H1 (cell line): ENCODE results near the gene IFIT5. TPM values are rescaled to one million over a fixed set of nuclear protein-coding genes. Genes with fewer than 3 reads are reported as not detected.

Source experiments
- CTCF ChIA-PET: fragments of 300-600 bp; sonication (Branson Sonifier 250); formaldehyde crosslinking; loops from one replicate; lab custom pipeline; 2021; ENCODE audit not compliant: partially characterized antibody; lab: Charles Lee
- POLR2A ChIA-PET: fragments of 300-600 bp; sonication (Branson Sonifier 250); formaldehyde crosslinking; loops from one replicate; lab custom pipeline; 2021; ENCODE audit warnings: inconsistent platforms; ENCODE audit not compliant: partially characterized antibody; lab: Charles Lee
- DNase-seq, 2 experiments: peaks; one replicate each; pipeline versions ENCODE4 v3.0.0 to v3.0.0-alpha.2; 2010 to 2022; ENCODE audit warnings: low spot score in 2 of 2, low read depth in 1 of 2, mixed read lengths in 1 of 2
- FAIRE-seq: peaks from 2 replicates; lab custom pipeline; 2011; peaks lifted over from hg19 to GRCh38; lab: Jason Lieb, UNC
- H2AFZ ChIP-seq: 2 replicates; pipeline ENCODE4 v1.8.1; 2012; ENCODE audit warnings: low read length, inconsistent platforms
- H2AK5ac ChIP-seq: 2 replicates; pipeline ENCODE4 v1.6.1; 2013; ENCODE audit warnings: low read depth, low read length
- H2BK120ac ChIP-seq: replicated peaks from 2 replicates; pipeline ENCODE3; 2013; ENCODE audit warnings: low read depth, low read length, inconsistent platforms
- H2BK12ac ChIP-seq: 2 replicates; pipeline ENCODE4 v1.6.1; 2013; ENCODE audit warnings: low read depth, low read length
- H2BK15ac ChIP-seq: 2 replicates; pipeline ENCODE4 v1.6.1; 2013; ENCODE audit warnings: low read length
- H2BK20ac ChIP-seq: 2 replicates; pipeline ENCODE4 v1.6.1; 2013; ENCODE audit warnings: low read length
- H2BK5ac ChIP-seq: 2 replicates; pipeline ENCODE4 v1.6.1; 2013; ENCODE audit warnings: low read depth, low read length
- H3K14ac ChIP-seq: 2 replicates; pipeline ENCODE4 v1.6.1; 2013; ENCODE audit warnings: inconsistent platforms; ENCODE audit not compliant: insufficient read length
- H3K18ac ChIP-seq: 2 replicates; pipeline ENCODE4 v1.6.1; 2013; ENCODE audit warnings: low read length; ENCODE audit errors: extremely low read depth
- H3K23ac ChIP-seq: 2 replicates; pipeline ENCODE4 v1.6.1; 2013; ENCODE audit warnings: inconsistent platforms; ENCODE audit not compliant: insufficient read length
- H3K23me2 ChIP-seq: 2 replicates; pipeline ENCODE4 v1.6.1; 2013; ENCODE audit warnings: low read depth, low read length
- H3K27ac ChIP-seq: 2 replicates; pipeline ENCODE4 v1.6.1; 2011; ENCODE audit warnings: low read depth, low read length, inconsistent platforms
- H3K27me3 ChIP-seq, 4 experiments: replicated peaks in 1 of 4; 1 replicate in 1 of 4; 2 replicates in 3 of 4; pipeline versions ENCODE4 v1.6.1 to v1.8.1; 2011 to 2013; ENCODE audit warnings: low read length in 3 of 4, mild to moderate bottlenecking in 3 of 4, inconsistent platforms in 2 of 4, mixed read lengths in 2 of 4, moderate library complexity in 1 of 4; ENCODE audit not compliant: control insufficient read depth in 3 of 4, insufficient read depth in 3 of 4; ENCODE audit errors: extremely low read depth in 1 of 4
- H3K36me3 ChIP-seq, 4 experiments: 2 replicates each; pipeline versions ENCODE4 v1.6.1 to v1.8.1; 2011 to 2013; ENCODE audit warnings: mild to moderate bottlenecking in 4 of 4, low read length in 3 of 4, moderate library complexity in 2 of 4, control low read depth in 1 of 4, inconsistent platforms in 1 of 4; ENCODE audit not compliant: insufficient read depth in 4 of 4, control insufficient read depth in 2 of 4
- H3K4ac ChIP-seq: replicated peaks from 2 replicates; pipeline ENCODE3; 2013; ENCODE audit warnings: low read length, low read depth, mixed read lengths, inconsistent platforms; ENCODE audit not compliant: insufficient read length
- H3K4me1 ChIP-seq, 4 experiments: replicated peaks in 1 of 4; 1 replicate in 1 of 4; 2 replicates in 3 of 4; pipeline versions ENCODE4 v1.6.1 to v1.8.1; 2011 to 2013; ENCODE audit warnings: low read length in 3 of 4, inconsistent platforms in 2 of 4, mixed read lengths in 1 of 4; ENCODE audit not compliant: insufficient read depth in 4 of 4, control insufficient read depth in 3 of 4
- H3K4me2 ChIP-seq, 2 experiments: 2 replicates each; pipeline versions ENCODE4 v1.6.1 to v1.8.1; 2011 to 2013; ENCODE audit warnings: low read depth in 2 of 2, low read length in 2 of 2, control low read depth in 1 of 2, inconsistent platforms in 1 of 2, mild to moderate bottlenecking in 1 of 2; ENCODE audit not compliant: insufficient read depth in 1 of 2
- H3K4me3 ChIP-seq, 4 experiments: fragments of 200-600, 300-600 bp in 1 of 4; sonication (generic), shearing (Covaris generic), sonication (Bioruptor Twin) in 1 of 4; 2 replicates each; pipeline versions ENCODE4 v1.5.1 to v1.8.1; 2011 to 2016; ENCODE audit warnings: low read length in 4 of 4, low read depth in 3 of 4, control low read depth in 2 of 4, inconsistent platforms in 2 of 4, mild to moderate bottlenecking in 2 of 4, mixed read lengths in 1 of 4, moderate library complexity in 1 of 4; ENCODE audit not compliant: insufficient read depth in 2 of 4; ENCODE audit errors: extremely low read depth in 1 of 4
- H3K56ac ChIP-seq: replicated peaks from 2 replicates; pipeline ENCODE3; 2013; ENCODE audit warnings: low read depth, mild to moderate bottlenecking, mixed read lengths, low read length, inconsistent platforms; ENCODE audit not compliant: insufficient read length
- H3K79me1 ChIP-seq: 2 replicates; pipeline ENCODE4 v1.6.1; 2013; ENCODE audit warnings: low read depth, low read length, control low read depth
- H3K79me2 ChIP-seq, 2 experiments: 2 replicates each; pipeline versions ENCODE4 v1.6.1 to v1.8.1; 2012 to 2013; ENCODE audit warnings: low read length in 2 of 2, mild to moderate bottlenecking in 2 of 2, inconsistent platforms in 1 of 2; ENCODE audit not compliant: insufficient read depth in 2 of 2, control insufficient read depth in 1 of 2
- H3K9ac ChIP-seq, 4 experiments: replicated peaks in 1 of 4; 1 replicate in 1 of 4; 2 replicates in 3 of 4; pipeline versions ENCODE4 v1.6.1 to v1.8.1; 2011 to 2013; ENCODE audit warnings: low read depth in 3 of 4, low read length in 3 of 4, control low read depth in 2 of 4, mild to moderate bottlenecking in 2 of 4, moderate library complexity in 2 of 4, inconsistent platforms in 1 of 4; ENCODE audit errors: extremely low read depth in 1 of 4
- H3K9me3 ChIP-seq, 2 experiments: 2 replicates each; pipeline versions ENCODE4 v1.6.1 to v1.8.1; 2012 to 2013; ENCODE audit warnings: mild to moderate bottlenecking in 2 of 2, moderate library complexity in 2 of 2, control low read depth in 1 of 2, inconsistent platforms in 1 of 2, low read depth in 1 of 2, low read length in 1 of 2, mixed read lengths in 1 of 2; ENCODE audit not compliant: insufficient read depth in 2 of 2
- H4K20me1 ChIP-seq, 2 experiments: replicated peaks in 1 of 2; 2 replicates each; pipeline versions ENCODE3 to v1.8.1; 2011 to 2013; ENCODE audit warnings: inconsistent platforms in 2 of 2, low read length in 2 of 2, mild to moderate bottlenecking in 1 of 2; ENCODE audit not compliant: insufficient read depth in 2 of 2, control insufficient read depth in 1 of 2
- H4K5ac ChIP-seq: 2 replicates; pipeline ENCODE4 v1.6.1; 2013; ENCODE audit warnings: low read length, low read depth, mixed read lengths, inconsistent platforms; ENCODE audit not compliant: insufficient read length
- H4K8ac ChIP-seq: 2 replicates; pipeline ENCODE4 v1.8.0; 2013; ENCODE audit warnings: mild to moderate bottlenecking, moderate library complexity, low read length, inconsistent platforms; ENCODE audit not compliant: insufficient read depth; ENCODE audit errors: extremely low read depth
- H4K91ac ChIP-seq: replicated peaks from 2 replicates; pipeline ENCODE3; 2013; ENCODE audit warnings: low read length, mixed read lengths, inconsistent platforms; ENCODE audit not compliant: insufficient read length
- JUND ChIP-seq: IDR thresholded peaks from 2 replicates; pipeline ENCODE4 v1.6.1; 2011; ENCODE audit warnings: mild to moderate bottlenecking, improper control_type of control experiment, low read length
- MAFK ChIP-seq: IDR thresholded peaks from 2 replicates; pipeline ENCODE4 v1.6.1; 2012; ENCODE audit warnings: low read depth, mild to moderate bottlenecking, improper control_type of control experiment, low read length
- POLR2AphosphoS5 ChIP-seq: IDR thresholded peaks from 2 replicates; pipeline ENCODE4 v1.6.1; 2011; ENCODE audit warnings: low read depth, low read length
- WGBS, 2 experiments: shearing (Covaris generic) in 1 of 2; methylation state at CpG; one replicate each; pipeline versions ENCODE4 v1.1.6 to v1.1.7; 2013 to 2015; ENCODE audit warnings: low lambda C conversion rate in 2 of 2, mixed read lengths in 2 of 2, inconsistent platforms in 1 of 2, low coverage in 1 of 2, missing lambda C conversion rate in 1 of 2; ENCODE audit not compliant: insufficient replicate concordance in 2 of 2, insufficient coverage in 1 of 2, insufficient read length in 1 of 2; ENCODE audit errors: extremely low coverage in 1 of 2, missing lambda C conversion rate in 1 of 2; 5-methylcytosine and 5-hydroxymethylcytosine counted together
- polyA plus RNA-seq, 7 experiments: library from polyadenylated mRNA; depleted of rRNA in 3 of 7; stranded (reverse) in 5 of 7; unstranded in 2 of 7; fragments of >200 nt in 5 of 7; fragments of 200-250 nt in 2 of 7; gene quantifications; 1 replicate in 5 of 7; 2 replicates in 1 of 7; 4 replicates in 1 of 7; pipeline versions ENCODE4 v1.2.1 to v1.2.3, GENCODE V29; 2011 to 2013; ENCODE audit warnings: missing spikeins in 2 of 7, mixed read lengths in 2 of 7
- total RNA-seq: library from RNA; stranded (reverse); fragmentation: NEBNext Ultra II Directional; extraction: Animal tissue kit (Norgen Biotek cat#: 25700); gene quantifications from 2 replicates; pipeline ENCODE4 v1.2.1, GENCODE V29; 2021

IFIT5 gene
- total and polyA plus RNA-seq, 2 of the 8 experiments (the other 6 are each of a cell fraction or from before 2014, with no cell fraction given) = 0.94 to 2.6 TPM

GRCh38 chr10:89393898-89394297 is 20.5 kb upstream of the IFIT5 start:
- CTCF ChIA-PET = interaction anchor here (1.2 kb wide), 1 partner anchor 20 kb away, joined by 3 read pairs; the partner anchor contains the start of gene IFIT5
- WGBS, 2 experiments = 84% methylated on average over 3 of the region's 3 CpGs; no CpG with 5 or more reads in 1 of the 2 experiments
- Histone ChIP-seq H3K27me3 (no peaks in the 10 kb centered on the region), H3K23ac (no peak overlapping the region), H3K4me3 (no peak overlapping the region), H4K91ac (no peak overlapping the region), H3K27ac (no peak overlapping the region), H2BK12ac (no peak overlapping the region), H2BK5ac (no peak overlapping the region), H3K4me1 (peaks cover 0 to 5% (median 3%) of the 10 kb centered on the region in 4 experiments; a peak in 2 of 7 replicates), H3K79me1 (no peaks in the 10 kb centered on the region), H3K18ac (no peak overlapping the region), H2BK120ac (no peak overlapping the region), H3K14ac (no peak overlapping the region), H4K20me1 (no peaks in the 10 kb centered on the region), H4K8ac (no peak overlapping the region), H4K5ac (no peak overlapping the region), H2AFZ (no peak overlapping the region), H3K9me3 (no peaks in the 10 kb centered on the region), H3K4ac (no peak overlapping the region), H3K56ac (no peak overlapping the region), H3K23me2 (no peaks in the 10 kb centered on the region; the same call in 1 of the 2 replicates), H3K36me3 (no peaks in the 10 kb centered on the region), H2BK20ac (no peak overlapping the region), H2AK5ac (no peak overlapping the region), H3K4me2 (no peak overlapping the region), H3K9ac (no peak overlapping the region), H3K79me2 (no peaks in the 10 kb centered on the region), H2BK15ac (no peak overlapping the region)
- FAIRE-seq (no peak), DNase-seq (no peak)
- POLR2A ChIA-PET = no interaction called here
- TF ChIP-seq MAFK (no peak), POLR2AphosphoS5 (no peak), JUND (no peak)
